Upper lobe of left lung (tissue), 6 donors: Measurements from ENCODE around the gene GALNT3. TPM values are rescaled to one million over a fixed set of nuclear protein-coding genes. Genes with fewer than 3 reads are reported as not detected.

Source experiments
- ATAC-seq, 2 donors: fragments of 200-7000 bp; cut with Tn5 transposase; one replicate each; pipeline ENCODE4 v1.9.1; 2022; ENCODE audit warnings: mild to moderate bottlenecking in 2 of 2, moderate library complexity in 2 of 2; ENCODE audit not compliant: low FRiP score in 2 of 2
- DNase-seq, 2 donors: peaks; one replicate each; pipeline ENCODE4 v3.0.0-alpha.2; 2019 to 2020
- H3K27ac ChIP-seq, 4 donors: fragments of 200-600 bp; sonication (generic); one replicate each; pipeline ENCODE4 v1.5.1; 2016 to 2019
- H3K27me3 ChIP-seq, 4 donors: fragments of 200-600 bp; sonication (generic); one replicate each; pipeline ENCODE4 v1.5.1; 2017 to 2019
- H3K36me3 ChIP-seq, 4 donors: fragments of 200-600 bp; sonication (generic); one replicate each; pipeline ENCODE4 v1.5.1; 2016 to 2019
- H3K4me1 ChIP-seq, 4 donors: fragments of 200-600 bp; sonication (generic); one replicate each; pipeline ENCODE4 v1.5.1; 2018 to 2019
- H3K4me3 ChIP-seq, 4 donors: fragments of 200-600 bp; sonication (generic); one replicate each; pipeline ENCODE4 v1.5.1; 2017 to 2019; ENCODE audit warnings: mild to moderate bottlenecking in 2 of 4, moderate library complexity in 1 of 4
- H3K9me3 ChIP-seq, 4 donors: fragments of 200-600 bp; sonication (generic); one replicate each; pipeline ENCODE4 v1.5.1; 2018 to 2019
- CTCF ChIP-seq, 6 experiments: fragments of 450-650 bp in 4 of 6; fragments of 200-600 bp in 2 of 6; sonication (generic) in 2 of 6; IDR thresholded peaks; one replicate each; pipeline ENCODE4 v1.5.1; 2016 to 2019; ENCODE audit warnings: antibody characterized with exemption in 6 of 6
- EP300 ChIP-seq, 4 donors: sonication (generic); formaldehyde crosslinking; IDR thresholded peaks; one replicate each; pipeline ENCODE4 v1.5.1; 2017; ENCODE audit warnings: antibody characterized with exemption in 4 of 4, control low read depth in 2 of 4
- POLR2A ChIP-seq, 4 donors: fragments of 450-650 bp; IDR thresholded peaks; one replicate each; pipeline ENCODE4 v1.5.1; 2016 to 2017; ENCODE audit warnings: antibody characterized with exemption in 4 of 4, mild to moderate bottlenecking in 2 of 4
- POLR2AphosphoS5 ChIP-seq, 2 donors: sonication (generic); formaldehyde crosslinking; IDR thresholded peaks; one replicate each; pipeline ENCODE4 v1.5.1; 2017; ENCODE audit warnings: antibody characterized with exemption in 2 of 2
- WGBS, 2 donors: methylation state at CpG; one replicate each; pipeline ENCODE4 v1.1.5; 2017 to 2018; 5-methylcytosine and 5-hydroxymethylcytosine counted together
- total RNA-seq, 6 donors: library from RNA; depleted of rRNA in 4 of 6; stranded (reverse); fragments of >200 nt in 4 of 6; gene quantifications; one replicate each; pipeline versions ENCODE4 v1.1.0 to v1.2.1, GENCODE V29; 2016 to 2021
- donor health status: DM: no; HTN: no; CAD: no; lungs with moderate emphysema.
- donor health status: DM: no; HTN: yes; CAD: no; lungs with severe emphysema.

GALNT3 gene
- total RNA-seq, 6 donors from 2014 or later, result 14.9 to 52.3 (median 28.7) TPM

GRCh38 chr2:165776013-165776412 is 18.0 kb downstream of the GALNT3 start:
- DNase-seq, result no peak
- H3K27me3 ChIP-seq, result peaks cover 0 to 1% (median 0%) of the 10 kb centered on the region in 4 donors
- no peak overlapping the region for H3K27ac ChIP-seq
- 44 to 48% methylated on average over 4 of the region's 4 CpGs for WGBS, 2 donors
- H3K9me3 ChIP-seq, result no peaks in the 10 kb centered on the region
- H3K4me1 ChIP-seq, result no peaks in the 10 kb centered on the region
- ATAC-seq, result no peak
- no peaks in the 10 kb centered on the region for H3K36me3 ChIP-seq
- no peak overlapping the region for H3K4me3 ChIP-seq
- no peak for TF ChIP-seq CTCF (IDR thresholded peaks at IDR 0.05)
- no peak for TF ChIP-seq POLR2A (IDR thresholded peaks at IDR 0.05)
- TF ChIP-seq POLR2AphosphoS5 (IDR thresholded peaks at IDR 0.05), result no peak
- no peak for TF ChIP-seq EP300 (IDR thresholded peaks at IDR 0.05)

- H3K27ac ChIP-seq, result no peak overlapping the region
- DNase-seq (no peak), ATAC-seq (no peak)
- H3K4me3 ChIP-seq, result no peak overlapping the region
- H3K4me1 ChIP-seq, result no peaks in the 10 kb centered on the region
- H3K9me3 ChIP-seq, result no peaks in the 10 kb centered on the region
- WGBS, 2 donors, result 84 to 88% methylated on average over 2 of the region's 2 CpGs
- TF ChIP-seq EP300 (IDR thresholded peaks at IDR 0.05) (no peak), POLR2A (IDR thresholded peaks at IDR 0.05) (no peak), POLR2AphosphoS5 (IDR thresholded peaks at IDR 0.05) (no peak), CTCF (IDR thresholded peaks at IDR 0.05) (no peak)
- no peaks in the 10 kb centered on the region for H3K27me3 ChIP-seq
- no peaks in the 10 kb centered on the region for H3K36me3 ChIP-seq
Observed at GRCh38 chr2:165773684-165774083, 20.4 kb downstream of the GALNT3 start.

GRCh38 chr2:165772183-165772582 is 21.9 kb downstream of the GALNT3 start:
- ATAC-seq (no peak), DNase-seq (no peak)
- Histone ChIP-seq H3K4me3 (no peak overlapping the region), H3K27ac (no peak overlapping the region), H3K36me3 (no peaks in the 10 kb centered on the region), H3K9me3 (no peaks in the 10 kb centered on the region), H3K4me1 (no peaks in the 10 kb centered on the region), H3K27me3 (no peaks in the 10 kb centered on the region)
- TF ChIP-seq POLR2AphosphoS5 (IDR thresholded peaks at IDR 0.05), result no peak
- TF ChIP-seq POLR2A (IDR thresholded peaks at IDR 0.05), result no peak
- no peak for TF ChIP-seq EP300 (IDR thresholded peaks at IDR 0.05)
- TF ChIP-seq CTCF (IDR thresholded peaks at IDR 0.05), result no peak
- WGBS, 2 donors, result 90 to 93% methylated on average over 3 of the region's 3 CpGs

- H3K36me3 ChIP-seq, result no peaks in the 10 kb centered on the region
- DNase-seq (no peak), ATAC-seq (no peak)
- no peak overlapping the region for H3K4me3 ChIP-seq
- no peaks in the 10 kb centered on the region for H3K27me3 ChIP-seq
- no peaks in the 10 kb centered on the region for H3K9me3 ChIP-seq
- H3K4me1 ChIP-seq, result no peaks in the 10 kb centered on the region
- TF ChIP-seq POLR2A (IDR thresholded peaks at IDR 0.05) (no peak), POLR2AphosphoS5 (IDR thresholded peaks at IDR 0.05) (no peak), EP300 (IDR thresholded peaks at IDR 0.05) (no peak), CTCF (IDR thresholded peaks at IDR 0.05) (no peak)
- H3K27ac ChIP-seq, result no peak overlapping the region
Observed at GRCh38 chr2:165766326-165766927, 27.6 kb downstream of the GALNT3 start.

GRCh38 chr2:165762723-165763122 is 31.3 kb downstream of the GALNT3 start:
- ATAC-seq (no peak), DNase-seq (no peak)
- no peaks in the 10 kb centered on the region for H3K27me3 ChIP-seq
- no peak overlapping the region for H3K27ac ChIP-seq
- 81 to 93% methylated on average over 4 of the region's 4 CpGs for WGBS, 2 donors
- TF ChIP-seq POLR2A (IDR thresholded peaks at IDR 0.05) (no peak), CTCF (IDR thresholded peaks at IDR 0.05) (no peak), POLR2AphosphoS5 (IDR thresholded peaks at IDR 0.05) (no peak), EP300 (IDR thresholded peaks at IDR 0.05) (no peak)
- peaks cover 0 to 3% (median 0%) of the 10 kb centered on the region in 4 donors for H3K36me3 ChIP-seq
- no peak overlapping the region for H3K4me3 ChIP-seq
- H3K9me3 ChIP-seq, result no peaks in the 10 kb centered on the region
- no peaks in the 10 kb centered on the region for H3K4me1 ChIP-seq
